Activated CD4-positive, alpha-beta memory T cell treated with anti-CD3 and anti-CD28 coated beads, Interleukin-2, amount 10 ng/mL, durations not matched to agents 7 days and 5 days (primary cell): ENCODE measurements around the gene VPS45. TPM values are rescaled to one million over a fixed set of nuclear protein-coding genes. Genes with fewer than 3 reads are reported as not detected.
"Not testable (repeated sequence)": the region's sequence is repeated elsewhere in the genome, so short reads cannot be mapped to it uniquely, and the experiment has no call there.

Experiments used
- CTCF ChIA-PET: fragments of 350-600 bp; sonication (Branson Sonifier 250); formaldehyde crosslinking; loops from one replicate; lab custom pipeline; 2021; ENCODE audit warnings: antibody characterized with exemption, inconsistent platforms; lab: Charles Lee
- POLR2A ChIA-PET: fragments of 350-600 bp; sonication (Branson Sonifier 250); formaldehyde crosslinking; loops from one replicate; lab custom pipeline; 2021; ENCODE audit warnings: antibody characterized with exemption; lab: Charles Lee
- DNase-seq: peaks from one replicate; pipeline ENCODE4 v3.0.0-alpha.2; 2020
- H3K27ac Mint-ChIP-seq: one replicate; pipeline ENCODE4 v1.8.0; 2021; ENCODE audit warnings: mild to moderate bottlenecking, mixed read lengths
- H3K27me3 Mint-ChIP-seq: one replicate; pipeline ENCODE4 v1.8.0; 2021; ENCODE audit warnings: mixed read lengths
- H3K36me3 Mint-ChIP-seq: one replicate; pipeline ENCODE4 v1.8.0; 2021; ENCODE audit warnings: low read depth, mixed read lengths
- H3K4me1 Mint-ChIP-seq: one replicate; pipeline ENCODE4 v1.8.0; 2021; ENCODE audit warnings: mixed read lengths
- H3K4me3 Mint-ChIP-seq: one replicate; pipeline ENCODE4 v1.8.0; 2021; ENCODE audit warnings: mild to moderate bottlenecking, mixed read lengths
- H3K9me3 Mint-ChIP-seq: one replicate; pipeline ENCODE4 v1.8.0; 2021; ENCODE audit warnings: mixed read lengths
- total RNA-seq, 2 experiments: library from RNA; stranded (reverse); gene quantifications; one replicate each; pipeline ENCODE4 v1.2.3, GENCODE V29; 2021

Gene VPS45
- 10 to 100 TPM; 35.4 to 39.0 TPM for total RNA-seq

- peak; percentile 86 for DNase-seq
- CTCF ChIA-PET: interaction anchor here (0.6 to 5.1 kb wide), 17 partner anchors 10 to 632 kb away, joined by 3 to 41 read pairs (median 5); partner anchors contain the start of gene OTUD7B
- H3K36me3 Mint-ChIP-seq: peaks cover 29% of the 10 kb centered on the region
- no peaks in the 10 kb centered on the region for H3K9me3 Mint-ChIP-seq
- peak within 1 kb of the TSS; percentile 89 for H3K27ac Mint-ChIP-seq
- POLR2A ChIA-PET: interaction anchor here (0.6 to 8.7 kb wide), 23 partner anchors 10 to 296 kb away, joined by 3 to 83 read pairs (median 4); partner anchors contain the start of genes BOLA1, OTUD7B, PLEKHO1 and RPRD2
- H3K4me3 Mint-ChIP-seq: peak within 1 kb of the TSS; percentile 95
- H3K27me3 Mint-ChIP-seq: no peaks in the 10 kb centered on the region
- peaks cover 39% of the 10 kb centered on the region for H3K4me1 Mint-ChIP-seq
These were observed at the start of gene VPS45 for GRCh38 chr1:150067184-150068108. VPS45 (plus strand) TSS chr1:150067776; CDS start chr1:150067858, 82 bp downstream.

GRCh38 chr1:150018165-150018564, 49.4 kb upstream of the VPS45 start:
- CTCF ChIA-PET: no interaction called here
- POLR2A ChIA-PET: no interaction called here
- Mint-ChIP-seq H3K4me1 (no peaks in the 10 kb centered on the region), H3K9me3 (no peaks in the 10 kb centered on the region), H3K27me3 (peaks cover 4% of the 10 kb centered on the region), H3K27ac (no peak overlapping the region), H3K4me3 (no peak overlapping the region), H3K36me3 (no peaks in the 10 kb centered on the region)
- DNase-seq: no peak

GRCh38 chr1:150020711-150021110, 46.9 kb upstream of the VPS45 start:
- CTCF ChIA-PET: no interaction called here
- DNase-seq: no peak
- Mint-ChIP-seq H3K27me3 (peaks cover 11% of the 10 kb centered on the region), H3K4me1 (no peaks in the 10 kb centered on the region), H3K27ac (no peak overlapping the region), H3K4me3 (no peak overlapping the region), H3K36me3 (no peaks in the 10 kb centered on the region), H3K9me3 (no peaks in the 10 kb centered on the region)
- POLR2A ChIA-PET: interaction anchor here (1.6 kb wide), 1 partner anchor 11 kb away, joined by 7 read pairs; the partner anchor contains the start of gene OTUD7B

- Mint-ChIP-seq H3K27ac (no peak overlapping the region), H3K4me1 (no peaks in the 10 kb centered on the region), H3K4me3 (no peak overlapping the region), H3K36me3 (no peaks in the 10 kb centered on the region), H3K9me3 (no peaks in the 10 kb centered on the region), H3K27me3 (peaks cover 11% of the 10 kb centered on the region)
- ChIA-PET POLR2A (interaction anchor here (1.6 kb wide), 1 partner anchor 11 kb away, joined by 7 read pairs; the partner anchor contains the start of gene OTUD7B), CTCF (interaction anchor here (1.1 kb wide), 1 partner anchor 166 kb away, joined by 3 read pairs; no protein-coding TSS in a partner anchor)
- no peak for DNase-seq
These were observed 46.3 kb upstream of the VPS45 start for GRCh38 chr1:150021191-150021694.

GRCh38 chr1:150022357-150022756, 45.2 kb upstream of the VPS45 start:
- Mint-ChIP-seq H3K9me3 (no peaks in the 10 kb centered on the region), H3K27ac (no peak overlapping the region), H3K4me1 (no peaks in the 10 kb centered on the region), H3K36me3 (no peaks in the 10 kb centered on the region), H3K27me3 (peaks cover 13% of the 10 kb centered on the region), H3K4me3 (no peak overlapping the region)
- no peak for DNase-seq
- ChIA-PET POLR2A (no interaction called here), CTCF (interaction anchor here (1.1 kb wide), 1 partner anchor 165 kb away, joined by 3 read pairs; no protein-coding TSS in a partner anchor)

GRCh38 chr1:150024156-150024555, 43.4 kb upstream of the VPS45 start:
- CTCF ChIA-PET: interaction anchor here (0.8 kb wide), 1 partner anchor 163 kb away, joined by 4 read pairs; no protein-coding TSS in a partner anchor
- no peaks in the 10 kb centered on the region for H3K9me3 Mint-ChIP-seq
- H3K4me1 Mint-ChIP-seq: no peaks in the 10 kb centered on the region
- no peak overlapping the region for H3K4me3 Mint-ChIP-seq
- DNase-seq: no peak
- no peaks in the 10 kb centered on the region for H3K36me3 Mint-ChIP-seq
- POLR2A ChIA-PET: interaction anchor here (1.0 kb wide), 1 partner anchor 14 kb away, joined by 3 read pairs; the partner anchor contains the start of gene OTUD7B
- no peak overlapping the region for H3K27ac Mint-ChIP-seq
- H3K27me3 Mint-ChIP-seq: peaks cover 13% of the 10 kb centered on the region

GRCh38 chr1:150028322-150028721, 39.3 kb upstream of the VPS45 start:
- Mint-ChIP-seq H3K4me3 (no peak overlapping the region), H3K27ac (no peak overlapping the region), H3K4me1 (no peaks in the 10 kb centered on the region), H3K27me3 (peaks cover 16% of the 10 kb centered on the region), H3K36me3 (no peaks in the 10 kb centered on the region), H3K9me3 (no peaks in the 10 kb centered on the region)
- DNase-seq: no peak
- ChIA-PET CTCF (interaction anchor here (0.7 kb wide), 1 partner anchor 140 kb away, joined by 3 read pairs; no protein-coding TSS in a partner anchor), POLR2A (no interaction called here)

- no peak for DNase-seq
- no peak overlapping the region for H3K4me3 Mint-ChIP-seq
- CTCF ChIA-PET: interaction anchor here (0.6 kb wide), 1 partner anchor 146 kb away, joined by 5 read pairs; no protein-coding TSS in a partner anchor
- H3K4me1 Mint-ChIP-seq: no peaks in the 10 kb centered on the region
- POLR2A ChIA-PET: no interaction called here
- H3K36me3 Mint-ChIP-seq: no peaks in the 10 kb centered on the region
- H3K27ac Mint-ChIP-seq: no peak overlapping the region
- peaks cover 10% of the 10 kb centered on the region for H3K27me3 Mint-ChIP-seq
- H3K9me3 Mint-ChIP-seq: no peaks in the 10 kb centered on the region
These were observed 33.2 kb upstream of the VPS45 start for GRCh38 chr1:150034336-150034735.

GRCh38 chr1:150049926-150050325, 17.6 kb upstream of the VPS45 start:
- peaks cover 3% of the 10 kb centered on the region for H3K4me1 Mint-ChIP-seq
- POLR2A ChIA-PET: interaction anchor here (0.6 to 1.8 kb wide), 6 partner anchors 18 to 164 kb away, joined by 3 to 11 read pairs (median 4); partner anchors contain the start of genes SF3B4 and VPS45
- no peak for DNase-seq
- no peaks in the 10 kb centered on the region for H3K36me3 Mint-ChIP-seq
- H3K27me3 Mint-ChIP-seq: peaks cover 7% of the 10 kb centered on the region
- H3K9me3 Mint-ChIP-seq: no peaks in the 10 kb centered on the region
- CTCF ChIA-PET: interaction anchor here (0.8 to 2.7 kb wide), 6 partner anchors 16 to 162 kb away, joined by 3 to 24 read pairs (median 10); a partner anchor contains a TSS
- H3K27ac Mint-ChIP-seq: no peak overlapping the region
- H3K4me3 Mint-ChIP-seq: no peak overlapping the region

GRCh38 chr1:150051089-150051373, 16.5 kb upstream of the VPS45 start:
- H3K27me3 Mint-ChIP-seq: peaks cover 11% of the 10 kb centered on the region
- CTCF ChIA-PET: interaction anchor here (1.2 to 2.7 kb wide), 6 partner anchors 14 to 163 kb away, joined by 3 to 24 read pairs (median 9); a partner anchor contains a TSS
- POLR2A ChIA-PET: interaction anchor here (0.8 to 1.6 kb wide), 4 partner anchors 17 to 165 kb away, joined by 3 to 11 read pairs (median 4); partner anchors contain the start of gene VPS45
- H3K36me3 Mint-ChIP-seq: no peaks in the 10 kb centered on the region
- no peak overlapping the region for H3K4me3 Mint-ChIP-seq
- no peak for DNase-seq
- peaks cover 3% of the 10 kb centered on the region for H3K4me1 Mint-ChIP-seq
- no peak overlapping the region for H3K27ac Mint-ChIP-seq
- no peaks in the 10 kb centered on the region for H3K9me3 Mint-ChIP-seq

GRCh38 chr1:150051905-150052412, 15.6 kb upstream of the VPS45 start:
- peaks cover 11% of the 10 kb centered on the region for H3K27me3 Mint-ChIP-seq
- not testable (repeated sequence) for H3K4me3 Mint-ChIP-seq, H3K36me3 Mint-ChIP-seq, DNase-seq, H3K27ac Mint-ChIP-seq, H3K4me1 Mint-ChIP-seq, H3K9me3 Mint-ChIP-seq
- CTCF ChIA-PET: interaction anchor here (1.2 to 2.7 kb wide), 4 partner anchors 15 to 164 kb away, joined by 3 to 24 read pairs (median 19); a partner anchor contains a TSS
- POLR2A ChIA-PET: interaction anchor here (3.3 kb wide), 1 partner anchor 164 kb away, joined by 16 read pairs; a partner anchor contains a TSS

GRCh38 chr1:150053926-150054325, 13.7 kb upstream of the VPS45 start:
- H3K27ac Mint-ChIP-seq: no peak overlapping the region
- CTCF ChIA-PET: interaction anchor here (0.9 to 1.6 kb wide), 3 partner anchors 10 to 133 kb away, joined by 4 to 5 read pairs (median 5); no protein-coding TSS in a partner anchor

More at GRCh38 chr1:150053926-150054325, 13.7 kb upstream of the VPS45 start:
- peaks cover 11% of the 10 kb centered on the region for H3K27me3 Mint-ChIP-seq
- H3K9me3 Mint-ChIP-seq: no peaks in the 10 kb centered on the region
- no peak for DNase-seq
- H3K4me1 Mint-ChIP-seq: peaks cover 3% of the 10 kb centered on the region
- POLR2A ChIA-PET: interaction anchor here (0.8 to 3.3 kb wide), 2 partner anchors 13 to 166 kb away, joined by 3 to 16 read pairs; partner anchors contain the start of gene VPS45
- no peaks in the 10 kb centered on the region for H3K36me3 Mint-ChIP-seq
- H3K4me3 Mint-ChIP-seq: no peak overlapping the region
